ENCODE data around the gene EVX2.

Gene EVX2

GRCh38 chr2:176100547-176101140 is 16.9 kb upstream of the EVX2 start:
- Histone ChIP-seq H3K9me2 (ENCODE audit: low read depth, low read length) (no peaks in the 10 kb centered on the region), H3K36me3 (ENCODE audit: insufficient read depth, low read length) (no peaks in the 10 kb centered on the region), H3K4me1 (ENCODE audit: insufficient read depth, low read length, severe bottlenecking) (peaks cover 12% of the 10 kb centered on the region), H3K79me2 (ENCODE audit: insufficient read depth, low read length) (no peaks in the 10 kb centered on the region), H3K9me3 (ENCODE audit: low read length) (no peaks in the 10 kb centered on the region), H3F3A (ENCODE audit: insufficient read depth, low read length) (no peaks in the 10 kb centered on the region), H3K4me2 (ENCODE audit: low read length) (no peak overlapping the region), H2AFZ (ENCODE audit: low read length) (no peak overlapping the region), H3K27me3 (ENCODE audit: insufficient read depth, low read length) (no peaks in the 10 kb centered on the region), H3K4me3 (ENCODE audit: low read depth, low read length, poor library complexity, severe bottlenecking) (no peak overlapping the region), H4K20me1 (ENCODE audit: insufficient read depth, low read length) (no peaks in the 10 kb centered on the region), H3K27ac (ENCODE audit: low read depth, low read length, poor library complexity, severe bottlenecking) (no peak overlapping the region), H3K9ac (ENCODE audit: low read length) (no peak overlapping the region)
- no peak for TF ChIP-seq CTCF (IDR thresholded peaks at IDR 0.05; ENCODE audit: low read length)
- TF ChIP-seq EZH2 (IDR thresholded peaks at IDR 0.05; ENCODE audit: borderline replicate concordance, low read length) = no peak

- H3K4me1 ChIP-seq (ENCODE audit: insufficient read depth, low read length, severe bottlenecking) = peaks cover 12% of the 10 kb centered on the region
- no peaks in the 10 kb centered on the region for H4K20me1 ChIP-seq (ENCODE audit: insufficient read depth, low read length)
- no peak within 1 kb of the TSS for H3K4me3 ChIP-seq (ENCODE audit: low read depth, low read length, poor library complexity, severe bottlenecking)
- H3K79me2 ChIP-seq (ENCODE audit: insufficient read depth, low read length) = no peaks in the 10 kb centered on the region
- no peaks in the 10 kb centered on the region for H3K9me2 ChIP-seq (ENCODE audit: low read depth, low read length)
- H3K27ac ChIP-seq (ENCODE audit: low read depth, low read length, poor library complexity, severe bottlenecking) = no peak within 1 kb of the TSS
- no peak within 1 kb of the TSS for H2AFZ ChIP-seq (ENCODE audit: low read length)
- TF ChIP-seq EZH2 (IDR thresholded peaks at IDR 0.05; ENCODE audit: borderline replicate concordance, low read length) (no peak), CTCF (IDR thresholded peaks at IDR 0.05; ENCODE audit: low read length) (no peak)
- H3F3A ChIP-seq (ENCODE audit: insufficient read depth, low read length) = no peaks in the 10 kb centered on the region
- no peaks in the 10 kb centered on the region for H3K36me3 ChIP-seq (ENCODE audit: insufficient read depth, low read length)
- no peak within 1 kb of the TSS for H3K9ac ChIP-seq (ENCODE audit: low read length)
- H3K9me3 ChIP-seq (ENCODE audit: low read length) = no peaks in the 10 kb centered on the region
- no peak within 1 kb of the TSS for H3K4me2 ChIP-seq (ENCODE audit: low read length)
- H3K27me3 ChIP-seq (ENCODE audit: insufficient read depth, low read length) = no peaks in the 10 kb centered on the region
These were observed 16.2 kb upstream of the EVX2 start, which contains the start of gene HOXD12 for GRCh38 chr2:176099728-176100546. HOXD12 (plus strand) TSS chr2:176099795; CDS start chr2:176099802, 7 bp downstream.

- no peaks in the 10 kb centered on the region for H3K27me3 ChIP-seq (ENCODE audit: insufficient read depth, low read length)
- no peak overlapping the region for H3K9ac ChIP-seq (ENCODE audit: low read length)
- H2AFZ ChIP-seq (ENCODE audit: low read length) = no peak overlapping the region
These were observed 15.5 kb upstream of the EVX2 start for GRCh38 chr2:176099159-176099727.

More at GRCh38 chr2:176099159-176099727, 15.5 kb upstream of the EVX2 start:
- Histone ChIP-seq H3K9me3 (ENCODE audit: low read length) (no peaks in the 10 kb centered on the region), H3K27ac (ENCODE audit: low read depth, low read length, poor library complexity, severe bottlenecking) (no peak overlapping the region), H3F3A (ENCODE audit: insufficient read depth, low read length) (no peaks in the 10 kb centered on the region), H3K9me2 (ENCODE audit: low read depth, low read length) (no peaks in the 10 kb centered on the region), H3K4me1 (ENCODE audit: insufficient read depth, low read length, severe bottlenecking) (peaks cover 12% of the 10 kb centered on the region), H4K20me1 (ENCODE audit: insufficient read depth, low read length) (no peaks in the 10 kb centered on the region), H3K4me3 (ENCODE audit: low read depth, low read length, poor library complexity, severe bottlenecking) (no peak overlapping the region), H3K36me3 (ENCODE audit: insufficient read depth, low read length) (no peaks in the 10 kb centered on the region), H3K79me2 (ENCODE audit: insufficient read depth, low read length) (no peaks in the 10 kb centered on the region), H3K4me2 (ENCODE audit: low read length) (no peak overlapping the region)
- TF ChIP-seq EZH2 (IDR thresholded peaks at IDR 0.05; ENCODE audit: borderline replicate concordance, low read length) = no peak
- TF ChIP-seq CTCF (IDR thresholded peaks at IDR 0.05; ENCODE audit: low read length) = no peak

Data from OCI-LY1 (cell line).